Stimulated activated naive CD4-positive, alpha-beta T cell treated with Interleukin-2 at 50 U/mL for 16 hours (primary cell): ENCODE data around the gene CIB2.
"Not testable (repeated sequence)": the region's sequence is repeated elsewhere in the genome, so short reads cannot be mapped to it uniquely, and the experiment has no call there.

ENCODE experiments used
- DNase-seq: peaks from one replicate; lab custom pipeline; 2025; lab: John Stamatoyannopoulos, UW

CIB2 gene

DNA sequence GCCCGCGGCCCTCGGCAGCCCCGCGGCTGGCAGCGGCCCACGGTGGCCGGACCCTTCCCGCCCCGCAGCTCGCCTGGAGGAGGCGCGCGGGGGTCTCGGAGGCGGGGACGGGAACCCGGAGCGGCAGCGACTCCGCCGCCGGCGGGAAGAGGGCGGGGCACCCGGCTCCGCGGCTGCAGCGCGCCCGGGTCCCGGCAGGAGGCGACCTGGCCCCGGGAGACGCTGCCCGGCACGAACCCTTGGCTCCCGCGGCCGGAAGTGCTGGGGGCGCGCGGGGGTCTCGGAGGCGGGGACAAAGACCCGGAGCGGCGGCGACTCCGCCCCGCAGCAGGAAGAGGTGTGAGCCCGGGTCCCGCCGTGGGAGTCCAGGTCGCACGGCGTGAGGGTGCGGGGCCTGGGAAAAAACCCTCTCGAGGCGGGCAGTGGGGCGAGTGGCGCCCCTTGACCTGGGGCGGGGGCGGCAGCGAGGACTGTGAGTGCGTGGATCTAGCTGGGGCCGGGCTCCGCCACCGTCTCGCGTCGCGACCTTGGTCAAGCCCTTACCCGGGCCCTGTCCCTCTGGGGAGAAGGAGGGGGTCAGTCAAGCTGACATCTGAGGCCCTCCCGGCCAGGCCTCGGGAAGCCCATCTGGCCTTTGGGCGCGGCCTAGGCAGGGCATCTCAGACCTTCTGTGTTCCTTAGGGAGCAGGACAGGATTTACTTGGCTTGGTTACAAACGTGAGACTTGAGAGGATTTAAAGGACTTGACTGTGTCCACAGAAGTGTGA, at the start of gene CIB2:
Gene CIB2 (minus strand): TSS at position 151 of the 767 bp plus-strand sequence. CDS start 230 bp downstream, outside the sequence.
- DNase-seq, result peak; percentile 70

DNA sequence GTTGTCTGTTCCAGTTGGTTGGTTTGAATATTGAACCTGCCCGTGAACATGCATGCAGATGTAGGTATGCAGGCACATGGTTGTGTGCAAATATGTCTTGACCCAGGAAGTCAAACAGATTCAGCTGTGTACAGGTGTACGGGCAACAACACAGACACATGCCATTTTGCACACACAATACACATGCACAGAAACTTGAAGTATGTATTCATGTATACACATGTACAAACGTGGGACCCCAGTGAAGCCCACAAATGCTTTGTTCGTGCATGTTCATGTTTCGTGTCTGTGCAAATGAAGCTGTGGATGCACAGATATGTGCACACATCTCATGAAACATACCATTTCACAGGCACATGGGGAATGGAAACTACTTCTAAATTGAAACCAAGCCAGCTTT, 48.7 kb upstream of the CIB2 start:
- no peak for DNase-seq

DNA sequence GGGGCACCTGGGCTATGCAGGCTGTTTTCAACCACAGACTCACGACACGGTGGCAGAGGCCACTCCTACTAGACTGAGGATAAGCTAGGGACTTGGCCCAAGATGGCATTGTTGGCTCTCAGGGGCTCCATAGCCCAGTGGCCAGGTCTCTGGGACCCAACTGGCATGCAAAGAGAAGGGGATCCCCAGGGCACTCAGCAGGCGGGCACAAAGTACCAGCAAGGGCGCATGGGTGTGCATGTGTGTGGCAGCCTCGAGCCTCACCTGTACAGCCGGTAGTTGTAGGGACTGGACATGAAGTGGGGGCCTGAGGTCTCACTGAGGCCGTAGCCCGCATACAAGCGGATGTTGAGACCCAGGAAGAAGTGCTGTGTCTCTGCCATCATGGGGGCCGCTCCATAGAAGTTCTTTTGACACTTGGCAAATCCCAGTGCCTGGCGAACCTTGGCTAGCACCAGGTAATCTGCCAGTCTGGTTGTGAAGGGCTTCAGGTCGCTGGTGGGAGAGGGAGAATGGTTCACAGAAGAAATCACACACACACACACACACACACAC, 48.1 kb upstream of the CIB2 start:
- DNase-seq, result no peak

DNA sequence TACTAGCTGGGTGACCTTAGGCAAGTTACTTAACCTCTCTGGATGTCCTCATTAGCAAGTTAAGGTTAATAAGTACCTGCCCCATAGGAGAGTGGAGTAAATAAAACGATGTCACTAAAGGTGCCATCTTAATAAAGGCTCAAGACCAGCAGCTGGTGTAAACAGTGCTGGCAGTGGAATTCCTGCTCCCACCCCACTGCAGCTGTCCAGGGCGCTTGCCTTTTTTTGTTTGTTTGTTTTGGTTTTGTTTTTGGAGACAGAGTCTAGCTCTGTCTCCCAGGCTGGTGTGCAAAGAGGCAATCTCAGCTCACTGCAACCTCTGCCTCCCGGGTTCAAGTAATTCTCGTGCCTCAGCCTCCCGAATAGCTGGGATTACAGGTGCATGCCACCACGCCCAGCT, 46.8 kb upstream of the CIB2 start:
- no peak for DNase-seq

GRCh38 chr15:78177447-78177873, 46.2 kb upstream of the CIB2 start:
- DNase-seq, result no peak

DNA sequence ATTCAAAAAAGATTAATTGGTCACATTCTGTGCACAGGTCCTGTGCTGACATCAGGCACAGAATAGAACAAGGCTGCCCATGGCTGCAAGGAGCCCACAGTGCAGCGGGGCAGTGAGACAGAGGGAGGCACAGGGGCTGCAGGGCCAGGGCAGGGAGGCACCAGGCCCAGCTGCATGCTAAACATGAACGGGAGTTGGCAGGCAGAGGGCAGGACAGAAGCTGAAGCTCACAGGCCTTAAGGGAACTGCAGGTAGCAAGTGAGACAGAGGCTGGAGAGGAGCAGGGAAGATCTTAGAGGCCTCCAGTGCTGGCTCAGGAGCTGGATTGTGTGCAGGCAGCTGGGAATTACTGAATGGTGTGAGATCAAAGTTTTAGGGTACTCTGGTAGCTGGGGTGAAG, 44.1 kb upstream of the CIB2 start:
- DNase-seq, result no peak

- DNase-seq, result no peak
Observed at GRCh38 chr15:78174401-78174800, 43.2 kb upstream of the CIB2 start.

- DNase-seq, result no peak
Observed at GRCh38 chr15:78171864-78172472, 40.7 kb upstream of the CIB2 start.

DNA sequence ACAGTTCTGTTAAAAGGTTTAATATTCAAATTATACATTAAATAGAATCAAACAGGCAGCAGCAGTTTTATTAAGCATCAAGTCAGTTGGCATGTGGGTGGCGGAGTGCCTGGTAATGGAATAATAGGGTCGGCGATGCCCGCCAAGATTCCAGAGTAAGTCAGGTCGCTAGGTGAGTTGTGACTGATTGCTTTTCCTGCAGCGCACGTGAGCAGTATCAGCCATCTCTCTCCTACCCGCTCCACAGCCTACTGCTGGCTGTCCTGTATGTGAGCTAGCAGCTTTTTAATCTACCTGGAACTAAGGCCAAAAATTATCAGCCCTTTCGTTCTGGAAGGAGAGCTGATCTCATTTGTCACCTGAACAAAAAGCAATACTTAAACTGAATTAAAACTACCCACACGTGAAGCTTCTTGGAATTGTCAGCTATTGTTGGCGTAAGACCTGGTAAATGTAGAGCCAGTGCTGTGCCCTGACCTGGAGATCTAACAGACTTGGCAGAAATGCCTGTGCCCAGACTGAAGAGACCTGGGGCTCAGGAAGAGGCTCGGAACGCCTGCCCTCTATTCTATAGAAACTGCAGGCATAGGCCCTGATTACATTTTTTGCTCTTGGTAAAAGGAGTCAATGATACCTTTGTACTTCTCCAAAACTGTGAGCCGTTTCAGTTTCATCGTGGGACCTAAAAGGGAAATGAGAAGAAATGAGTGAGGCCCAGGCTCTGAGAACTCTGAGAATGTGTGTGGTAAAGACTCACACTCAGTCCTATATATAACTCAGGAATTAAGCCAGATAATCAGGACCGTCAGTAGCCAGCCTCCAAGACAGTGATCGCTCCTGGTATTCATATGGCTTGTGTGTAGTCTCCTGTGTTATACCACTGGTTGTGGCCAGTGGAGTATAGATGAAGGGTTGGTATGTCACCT, 39.9 kb upstream of the CIB2 start:
- DNase-seq, result no peak

DNA sequence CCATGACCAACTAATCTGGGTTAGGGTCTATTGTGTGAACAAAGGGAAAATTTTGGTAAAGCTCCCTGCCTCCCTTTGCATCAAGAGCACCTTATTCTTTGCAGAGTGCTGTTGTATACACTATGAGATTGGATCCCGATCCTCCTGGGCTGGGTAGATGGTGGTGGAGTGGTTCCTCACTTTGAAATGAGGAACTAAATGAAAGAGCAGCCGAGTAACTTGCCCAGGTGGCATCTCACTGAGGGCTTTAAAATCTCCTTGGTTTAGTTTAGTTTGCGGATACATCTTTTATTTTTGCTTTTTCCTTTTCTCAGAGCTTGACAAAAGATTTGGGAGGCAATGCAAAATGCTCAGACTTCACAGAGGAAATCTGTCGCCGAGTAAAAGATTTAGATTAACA, 37.4 kb upstream of the CIB2 start:
- no peak for DNase-seq

- no peak for DNase-seq
Observed at GRCh38 chr15:78167227-78167888, 36.1 kb upstream of the CIB2 start.

GRCh38 chr15:78164010-78164409, 32.8 kb upstream of the CIB2 start:
- no peak for DNase-seq

GRCh38 chr15:78162038-78162437, 30.8 kb upstream of the CIB2 start:
- no peak for DNase-seq

GRCh38 chr15:78159395-78159794, 28.1 kb upstream of the CIB2 start:
- no peak for DNase-seq

DNA sequence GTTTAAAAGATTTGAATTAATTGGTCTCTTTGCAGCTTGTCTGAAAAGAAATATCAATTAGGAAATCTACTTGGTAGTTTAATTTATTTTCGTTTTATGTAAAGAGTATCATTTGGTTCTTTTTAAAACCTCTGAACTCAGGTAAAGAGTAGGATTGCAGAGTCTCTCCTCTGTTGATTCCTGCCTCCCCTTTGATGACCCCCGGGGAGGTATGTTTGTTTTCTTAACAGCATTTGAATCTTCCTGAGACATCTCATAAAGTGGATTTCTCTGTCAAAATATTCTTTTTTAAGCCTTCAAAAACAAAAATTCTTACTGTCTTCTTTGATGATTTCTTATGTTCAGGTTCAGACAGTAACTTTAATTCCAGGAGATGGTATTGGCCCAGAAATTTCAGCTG, 26.0 kb upstream of the CIB2 start:
- DNase-seq, result no peak

- DNase-seq, result no peak
Observed at GRCh38 chr15:78156653-78157052, 25.4 kb upstream of the CIB2 start.

- no peak for DNase-seq
Observed at GRCh38 chr15:78155355-78155939, 24.2 kb upstream of the CIB2 start.

GRCh38 chr15:78154955-78155354, 23.7 kb upstream of the CIB2 start:
- DNase-seq, result no peak

GRCh38 chr15:78151075-78151474, 19.8 kb upstream of the CIB2 start:
- DNase-seq, result not testable (repeated sequence)

GRCh38 chr15:78149805-78150751, 18.8 kb upstream of the CIB2 start:
- no peak for DNase-seq
